CD4-positive, alpha-beta T cell treated with Interleukin-6 for 4 hours (primary cell): ENCODE data around the gene SLC38A11.

Experiments used
- DNase-seq: peaks from one replicate; pipeline ENCODE4 v3.0.0-alpha.2; 2020; ENCODE audit warnings: mixed read lengths

Gene SLC38A11

GRCh38 chr2:164969909-164970690 is 14.8 kb upstream of the SLC38A11 start:
- DNase-seq, result no peak

- no peak for DNase-seq
These were observed 12.5 kb upstream of the SLC38A11 start for GRCh38 chr2:164967781-164968228.

DNA sequence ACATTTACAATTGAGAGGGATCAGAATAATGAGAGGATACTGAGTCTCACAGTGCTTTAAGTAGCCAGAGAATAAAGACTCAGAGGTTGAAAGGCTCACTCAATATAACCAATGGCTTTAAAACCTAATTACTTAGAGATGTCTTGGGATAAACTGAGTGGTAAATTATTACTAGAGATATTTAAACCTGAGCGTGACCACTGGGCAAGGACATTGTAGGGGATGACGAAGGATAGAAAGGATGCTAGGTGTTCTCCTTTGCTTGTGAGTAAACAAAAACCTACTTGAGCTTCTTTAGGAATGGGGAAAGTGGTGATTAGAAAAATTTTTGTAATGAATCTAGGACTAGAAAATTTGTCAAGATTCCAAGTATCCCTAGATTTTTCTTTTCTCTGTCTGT is 12.0 kb upstream of the SLC38A11 start:
- DNase-seq, result no peak

GRCh38 chr2:164964700-164965099 is 9.4 kb upstream of the SLC38A11 start:
- DNase-seq, result no peak

GRCh38 chr2:164960159-164960558 is 4.8 kb upstream of the SLC38A11 start:
- no peak for DNase-seq

- DNase-seq, result no peak
These were observed 1.1 kb downstream of the SLC38A11 start for GRCh38 chr2:164954186-164954585.

DNA sequence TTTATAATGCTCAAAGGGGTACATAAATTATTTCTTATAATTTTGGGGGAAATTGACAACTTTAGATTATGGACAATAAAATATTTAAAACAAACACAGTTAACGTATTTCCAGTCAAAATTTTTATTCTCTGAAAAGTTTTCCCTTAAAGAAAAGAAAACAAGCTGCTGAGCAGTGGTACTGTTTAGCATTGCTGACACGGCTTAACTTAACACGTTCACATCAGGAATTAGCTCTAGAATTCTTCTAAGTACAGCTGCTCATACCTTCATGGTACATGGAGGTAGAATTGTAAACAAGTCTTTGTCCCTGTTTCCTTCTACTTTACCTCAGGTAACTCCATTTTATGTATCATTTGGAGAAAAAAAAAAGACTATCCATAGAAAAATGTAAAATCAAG is 2.0 kb downstream of the SLC38A11 start:
- DNase-seq, result no peak

DNA sequence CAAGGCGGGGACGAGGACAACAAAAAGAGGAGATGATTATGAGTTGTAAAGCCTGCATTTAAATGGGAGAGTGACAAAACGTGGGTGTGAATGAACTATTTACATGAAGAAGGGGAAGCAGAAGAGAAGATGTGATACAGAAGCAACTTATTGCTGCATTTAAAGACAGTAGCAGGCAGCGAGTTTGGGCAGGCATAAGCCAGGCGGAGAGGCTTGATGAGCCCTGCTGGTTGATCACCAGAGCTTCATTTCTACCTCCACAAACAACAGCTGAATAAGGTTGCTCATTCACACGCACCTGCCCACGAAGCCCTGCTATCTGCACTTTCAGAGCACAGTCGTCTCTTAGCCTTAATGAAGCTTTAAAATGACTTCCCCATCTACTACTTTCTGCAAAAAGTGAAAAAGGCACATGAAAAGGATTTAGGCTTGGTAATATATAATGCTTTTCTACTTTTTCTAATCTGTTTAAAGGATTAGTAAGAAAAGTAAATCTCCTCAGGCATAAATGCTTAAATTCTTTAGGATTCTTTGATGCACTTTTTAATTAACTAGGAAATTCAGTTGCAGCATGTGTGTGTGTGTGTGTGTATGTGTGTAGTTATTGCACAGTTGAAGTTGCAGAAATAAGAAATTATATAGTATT is 3.1 kb downstream of the SLC38A11 start:
- no peak for DNase-seq

DNA sequence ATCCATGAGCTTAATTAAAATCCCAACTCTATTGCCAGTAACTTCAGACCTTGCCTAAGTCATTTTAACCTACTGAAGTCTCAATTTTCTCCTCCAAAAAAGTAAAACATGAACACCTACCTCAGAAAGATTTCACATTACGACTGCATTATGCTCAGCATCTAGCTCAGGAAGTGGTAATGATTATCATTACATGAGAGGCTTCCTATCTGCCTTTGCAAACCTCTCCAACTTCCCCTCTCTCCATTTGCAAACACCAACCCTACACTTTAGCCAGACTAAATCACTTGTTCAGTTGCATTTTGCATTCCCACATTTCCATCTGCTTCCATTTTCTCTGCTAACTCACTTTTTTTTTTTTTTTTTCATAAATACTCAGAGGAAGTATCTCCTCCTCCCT is 6.8 kb downstream of the SLC38A11 start:
- no peak for DNase-seq

GRCh38 chr2:164947281-164947680 is 8.0 kb downstream of the SLC38A11 start:
- DNase-seq, result no peak

- no peak for DNase-seq
These were observed 12.0 kb downstream of the SLC38A11 start for GRCh38 chr2:164943289-164943688.

DNA sequence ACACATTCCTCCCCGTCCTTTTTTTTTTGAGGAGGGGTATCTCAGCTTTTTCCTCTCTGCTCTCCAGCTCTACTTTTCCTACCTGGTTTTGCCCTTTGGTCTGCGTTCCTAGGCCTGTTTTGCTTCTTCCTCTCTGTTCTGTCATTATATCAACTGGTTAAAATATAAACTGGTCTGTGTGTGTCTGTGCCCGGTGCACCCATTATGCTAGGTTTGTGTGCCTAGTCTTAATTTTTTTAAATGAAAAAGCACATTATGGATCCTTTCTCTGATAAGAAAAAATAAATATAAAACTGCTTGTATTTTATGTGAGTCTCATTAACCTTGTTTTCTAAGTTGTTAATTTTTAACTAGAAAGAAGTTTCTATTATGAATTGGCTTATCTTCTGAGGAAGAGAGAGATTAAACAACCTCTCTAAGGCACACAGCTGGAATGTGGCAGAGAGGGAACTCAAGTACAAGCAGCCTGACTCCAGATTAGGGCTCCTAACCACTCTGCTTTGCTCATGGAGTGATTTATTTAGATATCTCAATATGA is 17.4 kb downstream of the SLC38A11 start:
- DNase-seq, result no peak

DNA sequence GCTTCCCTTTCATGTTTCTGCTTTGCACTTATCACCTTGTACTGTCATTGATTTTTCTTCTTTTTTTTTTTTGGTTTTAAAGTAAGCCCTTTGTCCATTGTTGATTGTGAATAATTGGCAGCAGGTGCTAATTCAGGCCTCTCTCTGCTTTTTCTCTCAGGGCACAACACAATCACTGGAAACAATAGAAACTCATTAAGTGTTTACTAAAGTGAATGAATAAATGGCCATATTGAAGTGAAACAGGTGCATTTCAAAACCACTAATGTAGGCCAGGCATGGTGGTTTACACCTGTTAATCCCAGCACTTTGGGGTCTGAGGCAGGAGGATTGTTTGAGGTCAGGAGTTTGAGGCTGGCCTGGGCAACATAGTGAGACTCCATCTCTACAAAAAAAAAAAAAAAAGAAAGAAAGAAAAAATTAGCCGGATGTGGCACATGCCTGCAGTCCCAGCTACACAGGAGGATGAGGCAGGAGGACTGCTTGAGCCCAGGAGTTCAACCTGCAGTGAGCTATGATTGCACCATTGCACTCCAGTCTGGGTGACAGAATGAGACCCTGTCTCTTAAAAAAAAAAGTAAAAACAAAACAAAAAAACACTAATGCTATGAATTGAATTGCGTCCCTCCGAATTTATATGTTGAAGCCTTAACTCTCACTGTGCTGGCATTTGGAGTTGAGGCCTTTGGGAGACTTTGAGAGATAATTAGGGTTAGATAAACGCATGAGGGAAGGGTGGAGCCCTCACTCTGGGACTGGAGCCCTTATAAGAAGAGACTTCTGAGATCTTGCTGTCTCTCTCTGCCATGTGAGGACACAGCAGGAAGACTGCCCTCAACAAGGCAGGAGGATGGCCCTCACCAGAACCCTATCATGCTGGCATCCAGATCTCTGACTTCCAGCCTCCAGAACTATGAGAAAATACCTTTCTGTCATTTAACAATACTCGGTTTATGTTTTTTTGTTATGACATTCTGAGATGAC is 19.9 kb downstream of the SLC38A11 start:
- no peak for DNase-seq

GRCh38 chr2:164934401-164935117 is 20.8 kb downstream of the SLC38A11 start:
- no peak for DNase-seq

DNA sequence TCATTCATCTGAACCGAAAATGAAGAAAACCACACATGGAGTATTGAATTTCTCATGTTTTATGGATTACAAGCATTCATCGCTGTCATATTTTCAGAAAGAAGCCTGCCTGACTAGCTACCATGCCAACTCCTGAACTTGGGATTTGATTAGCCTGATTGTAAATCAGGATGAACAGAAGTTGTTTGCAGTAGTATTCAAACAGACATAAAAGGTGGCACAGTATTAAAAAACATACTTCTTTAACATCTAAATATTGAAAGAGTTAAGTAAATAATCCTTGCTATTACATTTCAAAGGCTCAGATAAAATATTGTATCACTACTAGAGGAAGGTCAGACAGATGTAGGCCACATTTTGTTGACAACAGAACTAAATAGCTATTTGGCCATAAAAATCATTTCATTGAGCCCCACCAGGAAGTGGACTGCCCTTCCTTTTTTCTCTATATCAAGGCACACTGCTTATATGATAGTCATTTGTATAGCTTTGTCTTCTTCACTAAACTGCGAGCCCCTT is 21.6 kb downstream of the SLC38A11 start:
- no peak for DNase-seq

GRCh38 chr2:164932377-164932776 is 22.9 kb downstream of the SLC38A11 start:
- DNase-seq, result no peak

DNA sequence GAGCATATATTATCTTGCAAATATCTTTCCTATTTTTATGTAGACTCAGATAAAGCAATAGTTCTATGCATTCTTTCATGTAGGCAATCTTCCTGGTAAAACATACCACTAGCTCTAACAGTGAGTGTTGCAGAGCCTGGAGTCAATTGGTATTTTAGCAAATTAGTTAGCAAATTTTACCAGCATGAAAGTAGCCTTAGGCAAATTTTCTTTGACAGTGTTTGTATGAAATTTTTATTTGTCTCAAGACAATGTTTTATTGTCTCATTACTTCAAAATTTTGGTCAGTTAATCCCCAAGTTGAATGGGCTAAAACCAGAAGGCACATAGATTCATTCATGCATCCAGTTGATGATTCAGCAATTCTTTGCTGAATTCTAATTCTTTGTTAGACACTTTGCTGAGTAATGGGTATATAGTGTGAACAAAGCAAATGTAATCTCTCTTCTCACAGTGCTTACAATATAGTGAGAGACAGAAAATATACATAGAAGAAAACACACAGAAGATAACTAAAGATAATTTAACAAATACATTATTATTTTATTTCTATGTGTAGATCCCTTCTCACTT is 27.1 kb downstream of the SLC38A11 start:
- no peak for DNase-seq

DNA sequence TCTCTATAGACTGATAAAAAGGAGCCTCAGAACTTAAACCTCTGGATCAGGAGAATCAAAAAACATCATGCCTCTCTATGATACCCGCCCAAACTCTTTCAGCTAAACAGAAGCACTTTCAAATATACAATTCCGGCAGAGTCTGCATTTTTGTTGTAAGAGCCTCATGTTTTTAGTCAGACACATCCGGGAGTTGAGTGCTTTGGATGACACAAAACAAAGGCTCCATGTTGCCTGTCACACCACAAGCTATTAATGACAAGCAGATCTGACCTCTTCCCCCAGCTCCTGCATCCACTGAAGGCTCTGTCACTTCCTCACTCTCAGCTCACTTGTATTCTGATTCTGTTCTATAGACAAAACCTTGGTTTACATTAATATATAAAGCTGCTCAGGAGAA is 33.2 kb downstream of the SLC38A11 start:
- no peak for DNase-seq

DNA sequence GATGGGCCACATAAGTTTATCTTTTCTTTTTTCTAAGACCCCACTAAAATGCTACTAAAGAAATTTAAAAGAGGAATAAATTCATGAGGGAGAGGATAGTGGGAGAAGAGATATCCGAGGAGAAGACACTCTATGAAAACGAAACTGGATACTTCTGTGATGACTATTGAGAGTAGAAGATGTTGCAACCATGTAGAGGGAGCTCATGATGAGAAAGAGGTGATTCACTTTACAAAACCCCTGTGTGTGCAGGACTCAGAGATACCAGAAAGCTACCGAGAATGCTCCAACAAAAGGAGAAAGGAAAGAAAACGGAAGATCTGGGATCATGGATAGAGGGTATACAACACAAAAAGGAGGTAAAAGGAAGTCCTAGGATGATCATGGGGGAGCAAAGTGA is 34.9 kb downstream of the SLC38A11 start:
- DNase-seq, result no peak

DNA sequence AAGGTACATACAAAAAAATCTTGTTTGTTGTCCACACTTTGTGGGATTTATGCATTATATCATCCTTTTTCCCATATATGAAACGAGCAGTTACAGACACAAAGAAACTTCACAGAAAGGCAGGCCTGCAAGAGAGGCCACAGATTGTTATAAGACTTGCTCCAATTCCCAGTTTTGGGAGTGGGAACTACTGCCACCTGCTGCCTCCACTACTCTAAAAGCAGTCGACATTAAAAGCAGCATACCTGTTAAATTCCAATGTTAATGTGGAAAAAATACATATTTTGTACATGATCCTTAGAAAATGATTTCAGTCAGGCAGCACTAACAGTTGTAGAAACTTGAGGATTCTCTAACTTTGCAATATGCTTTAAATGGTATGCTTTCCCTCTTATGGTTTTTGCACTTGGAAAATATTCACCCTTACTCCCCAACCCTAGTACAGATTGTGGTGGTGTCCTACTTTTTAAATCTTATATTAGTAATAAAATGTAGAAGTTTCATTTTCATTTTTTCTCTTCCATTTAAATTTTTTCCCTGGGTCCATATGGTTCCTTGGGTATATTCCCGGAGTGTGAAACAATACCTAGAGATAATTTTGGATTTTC is 37.9 kb downstream of the SLC38A11 start:
- DNase-seq, result no peak

DNA sequence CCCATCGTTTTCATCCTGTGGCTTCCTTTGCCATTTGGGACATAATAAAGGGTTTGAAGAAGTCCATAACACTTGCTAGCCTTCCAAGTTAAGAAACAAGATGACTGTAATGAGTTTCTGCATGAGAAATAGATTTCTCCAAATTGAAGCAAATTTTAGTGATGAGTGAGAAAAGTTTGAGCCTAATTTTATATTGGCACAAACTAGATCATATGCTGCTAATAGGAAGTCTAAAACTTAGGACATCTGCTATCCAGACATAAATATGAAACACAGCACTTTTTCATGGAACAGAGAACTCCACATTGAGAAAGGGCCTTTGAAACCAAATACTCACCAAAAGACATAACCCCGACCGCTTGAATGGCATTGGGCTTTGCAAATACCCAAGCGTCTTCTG is 39.8 kb downstream of the SLC38A11 start:
- DNase-seq, result no peak
